Measurements from ENCODE around the gene ZNF550. TPM values are rescaled to one million over a fixed set of nuclear protein-coding genes. Genes with fewer than 3 reads are reported as not detected.
"Not testable (repeated sequence)": the region's sequence is repeated elsewhere in the genome, so short reads cannot be mapped to it uniquely, and the experiment has no call there.

ZNF550 gene
- total RNA-seq, 1 donor from 2014 or later, result 8.6 TPM

DNA sequence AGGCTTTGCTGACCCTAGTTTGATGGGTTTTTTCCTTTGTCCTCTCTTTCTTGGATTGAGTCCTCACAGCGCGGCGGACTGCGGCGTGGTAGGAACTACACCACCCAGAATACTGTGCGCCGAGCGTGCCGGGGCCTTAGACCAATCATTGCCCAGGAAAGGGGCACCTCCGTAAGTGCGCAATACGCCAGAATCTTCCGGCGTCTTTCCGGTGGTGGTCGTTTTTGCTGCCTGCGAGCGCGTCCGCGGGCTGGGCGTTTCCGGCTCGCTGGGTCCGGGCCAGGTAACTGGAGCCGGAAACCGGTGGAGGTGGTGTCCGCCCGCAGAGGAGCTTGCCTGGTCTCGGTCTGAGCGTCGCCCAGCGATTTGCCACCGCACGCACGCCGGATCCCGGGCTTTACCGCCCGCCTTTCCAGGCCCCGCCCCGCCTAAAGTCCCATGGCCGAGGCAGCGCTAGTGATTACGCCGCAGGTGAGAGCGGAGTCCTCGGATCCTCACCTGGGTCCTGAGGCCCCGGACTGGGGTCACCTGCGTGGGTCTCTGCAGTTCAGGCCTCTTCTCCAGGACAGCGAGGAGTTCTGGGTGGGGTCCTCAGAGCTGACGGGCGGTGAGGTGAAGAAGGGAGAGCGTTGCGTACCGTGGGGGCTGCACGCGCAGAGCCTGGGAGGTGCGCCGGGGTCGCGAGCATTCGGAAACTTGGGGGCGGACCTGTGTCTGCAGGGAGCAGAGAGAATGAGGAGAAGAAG, 32.4 kb downstream of the ZNF550 start, which contains the start of gene ZNF549:
ZNF549 (plus strand) TSS at position 221 of the 746 bp plus-strand sequence; CDS start at position 439, 218 bp downstream.
- Mint-ChIP-seq H3K36me3 (ENCODE audit: low read depth) (peaks cover 25% of the 10 kb centered on the region), H3K27me3 (ENCODE audit: low read depth) (no peaks in the 10 kb centered on the region), H3K4me3 (ENCODE audit: unreplicated experiment) (peak within 1 kb of the TSS; percentile 95), H3K27ac (ENCODE audit: unreplicated experiment) (peak within 1 kb of the TSS; percentile 78), H3K4me1 (ENCODE audit: low read depth) (peaks cover 19% of the 10 kb centered on the region), H3K9me3 (ENCODE audit: low read depth) (peaks cover 30% of the 10 kb centered on the region)
- TF ChIP-seq, protein P1, sequence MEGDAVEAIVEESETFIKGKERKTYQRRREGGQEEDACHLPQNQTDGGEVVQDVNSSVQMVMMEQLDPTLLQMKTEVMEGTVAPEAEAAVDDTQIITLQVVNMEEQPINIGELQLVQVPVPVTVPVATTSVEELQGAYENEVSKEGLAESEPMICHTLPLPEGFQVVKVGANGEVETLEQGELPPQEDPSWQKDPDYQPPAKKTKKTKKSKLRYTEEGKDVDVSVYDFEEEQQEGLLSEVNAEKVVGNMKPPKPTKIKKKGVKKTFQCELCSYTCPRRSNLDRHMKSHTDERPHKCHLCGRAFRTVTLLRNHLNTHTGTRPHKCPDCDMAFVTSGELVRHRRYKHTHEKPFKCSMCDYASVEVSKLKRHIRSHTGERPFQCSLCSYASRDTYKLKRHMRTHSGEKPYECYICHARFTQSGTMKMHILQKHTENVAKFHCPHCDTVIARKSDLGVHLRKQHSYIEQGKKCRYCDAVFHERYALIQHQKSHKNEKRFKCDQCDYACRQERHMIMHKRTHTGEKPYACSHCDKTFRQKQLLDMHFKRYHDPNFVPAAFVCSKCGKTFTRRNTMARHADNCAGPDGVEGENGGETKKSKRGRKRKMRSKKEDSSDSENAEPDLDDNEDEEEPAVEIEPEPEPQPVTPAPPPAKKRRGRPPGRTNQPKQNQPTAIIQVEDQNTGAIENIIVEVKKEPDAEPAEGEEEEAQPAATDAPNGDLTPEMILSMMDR (IDR thresholded peaks at IDR 0.05), result no peak
- peak; percentile 97 for DNase-seq (ENCODE audit: low spot score)

DNA sequence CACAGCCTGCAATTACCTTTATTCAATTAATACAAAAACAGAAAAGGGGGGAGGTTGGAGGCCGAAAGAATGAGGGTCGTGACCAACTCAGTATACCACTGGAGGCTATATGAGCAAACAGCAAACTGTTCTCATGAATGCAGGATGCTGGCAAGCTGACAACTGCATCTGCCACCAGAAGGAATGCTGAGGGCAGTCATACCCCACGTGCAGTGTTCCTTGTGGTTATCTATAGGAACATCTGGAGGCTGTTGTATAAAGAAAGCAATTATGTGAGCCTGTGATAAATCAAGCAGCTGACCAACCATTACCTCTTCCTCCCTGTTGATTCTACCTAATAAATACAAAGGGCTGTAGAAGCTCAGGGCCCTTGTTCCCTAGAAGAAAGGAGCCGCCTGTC, 41.6 kb downstream of the ZNF550 start:
- H3K27ac Mint-ChIP-seq (ENCODE audit: unreplicated experiment); H3K4me3 Mint-ChIP-seq (ENCODE audit: unreplicated experiment); DNase-seq (ENCODE audit: low spot score); H3K27me3 Mint-ChIP-seq (ENCODE audit: low read depth); H3K4me1 Mint-ChIP-seq (ENCODE audit: low read depth): not testable (repeated sequence)
- H3K9me3 Mint-ChIP-seq (ENCODE audit: low read depth), result peaks cover 50% of the 10 kb centered on the region
- H3K36me3 Mint-ChIP-seq (ENCODE audit: low read depth), result peaks cover 35% of the 10 kb centered on the region

DNA sequence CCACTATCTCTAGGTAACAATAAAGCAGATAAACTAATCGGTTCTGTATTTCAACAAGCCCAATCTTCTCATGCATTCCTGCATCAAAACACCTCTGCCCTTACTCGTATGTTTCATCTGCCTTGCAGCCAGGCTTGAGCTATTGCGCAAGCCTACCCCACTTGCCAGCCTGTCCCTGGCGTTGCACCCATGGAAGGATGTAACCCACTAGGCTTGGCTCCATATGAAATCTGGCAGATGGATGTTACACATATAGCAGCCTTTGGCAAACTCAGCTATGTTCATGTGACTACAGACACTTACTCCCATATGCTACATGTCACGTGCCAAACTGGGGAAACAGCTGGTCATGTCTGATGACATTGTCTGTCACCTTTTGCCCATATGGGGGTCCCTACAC, 44.4 kb downstream of the ZNF550 start:
- Mint-ChIP-seq H3K27ac (ENCODE audit: unreplicated experiment) (no peak overlapping the region), H3K4me1 (ENCODE audit: low read depth) (no peaks in the 10 kb centered on the region), H3K9me3 (ENCODE audit: low read depth) (peaks cover 62% of the 10 kb centered on the region), H3K36me3 (ENCODE audit: low read depth) (peaks cover 47% of the 10 kb centered on the region), H3K27me3 (ENCODE audit: low read depth) (no peaks in the 10 kb centered on the region), H3K4me3 (ENCODE audit: unreplicated experiment) (no peak overlapping the region)
- TF ChIP-seq, protein P1 (IDR thresholded peaks at IDR 0.05), result no peak
- no peak for DNase-seq (ENCODE audit: low spot score)

DNA sequence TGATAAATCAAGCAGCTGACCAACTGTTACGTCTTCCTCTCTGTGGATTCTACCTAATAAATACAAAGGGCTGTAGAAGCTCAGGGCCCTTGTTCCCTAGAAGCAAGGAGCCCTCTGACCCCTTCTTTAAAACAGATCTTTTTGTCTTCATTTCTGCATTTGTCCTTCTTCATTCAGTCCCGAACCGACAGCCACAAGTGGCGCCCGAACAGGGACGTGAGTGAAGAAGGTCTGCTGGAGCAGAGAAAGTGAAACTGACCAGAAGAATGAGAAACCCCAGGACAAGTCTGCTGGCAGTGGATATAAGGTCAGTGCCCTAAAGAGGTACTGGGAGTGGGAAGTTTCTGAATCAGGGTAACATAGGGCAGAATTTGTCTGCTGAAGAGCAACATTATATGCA, 46.8 kb downstream of the ZNF550 start:
- H3K9me3 Mint-ChIP-seq (ENCODE audit: low read depth), result peaks cover 74% of the 10 kb centered on the region
- peaks cover 65% of the 10 kb centered on the region for H3K36me3 Mint-ChIP-seq (ENCODE audit: low read depth)
- TF ChIP-seq, protein P1 (IDR thresholded peaks at IDR 0.05), result no peak
- H3K4me3 Mint-ChIP-seq (ENCODE audit: unreplicated experiment), result no peak overlapping the region
- no peak overlapping the region for H3K27ac Mint-ChIP-seq (ENCODE audit: unreplicated experiment)
- DNase-seq (ENCODE audit: low spot score), result no peak
- H3K4me1 Mint-ChIP-seq (ENCODE audit: low read depth), result no peaks in the 10 kb centered on the region
- H3K27me3 Mint-ChIP-seq (ENCODE audit: low read depth), result no peaks in the 10 kb centered on the region

DNA sequence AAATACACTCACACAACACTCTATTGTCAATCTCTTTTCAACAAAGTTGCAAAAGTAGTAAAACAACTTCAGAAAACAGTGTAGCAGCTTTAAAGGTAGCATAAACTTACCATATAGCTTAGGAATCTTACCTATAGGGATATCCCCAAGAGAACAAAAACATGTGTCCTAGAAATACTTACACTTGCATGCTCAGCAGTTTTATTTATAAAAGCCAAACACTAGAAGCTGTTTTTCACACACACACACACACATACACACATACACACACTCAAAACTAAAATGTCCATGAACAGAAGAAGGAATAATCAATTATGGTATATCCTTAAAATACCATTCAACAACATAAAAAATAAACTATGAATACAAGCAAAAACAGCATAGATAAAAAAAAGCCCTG, 48.2 kb downstream of the ZNF550 start:
- TF ChIP-seq, protein P1 (IDR thresholded peaks at IDR 0.05), result no peak
- Mint-ChIP-seq H3K27ac (ENCODE audit: unreplicated experiment) (no peak overlapping the region), H3K4me1 (ENCODE audit: low read depth) (no peaks in the 10 kb centered on the region), H3K36me3 (ENCODE audit: low read depth) (peaks cover 74% of the 10 kb centered on the region), H3K9me3 (ENCODE audit: low read depth) (peaks cover 71% of the 10 kb centered on the region), H3K4me3 (ENCODE audit: unreplicated experiment) (no peak overlapping the region), H3K27me3 (ENCODE audit: low read depth) (no peaks in the 10 kb centered on the region)
- no peak for DNase-seq (ENCODE audit: low spot score)

DNA sequence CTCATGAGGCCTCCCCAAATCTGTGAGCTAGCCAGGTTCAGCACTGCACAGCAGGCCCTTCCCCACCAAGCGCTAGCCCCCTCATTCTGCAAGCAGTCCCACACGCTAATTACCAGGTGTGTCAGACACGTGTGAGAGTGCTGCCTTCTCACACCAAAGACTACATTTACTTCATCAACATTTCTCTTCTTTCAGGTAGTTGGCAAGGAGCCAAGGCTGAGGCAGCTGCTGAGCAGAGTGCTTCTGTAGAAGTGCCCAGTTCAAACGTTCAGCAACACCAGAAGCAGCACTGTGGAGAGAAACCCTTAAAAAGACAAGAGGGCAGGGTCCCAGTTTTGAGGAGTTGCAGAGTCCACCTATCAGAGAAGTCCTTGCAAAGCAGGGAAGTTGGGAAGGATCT, 53.5 kb downstream of the ZNF550 start:
- H3K4me1 Mint-ChIP-seq (ENCODE audit: low read depth), result peaks cover 3% of the 10 kb centered on the region
- DNase-seq (ENCODE audit: low spot score), result no peak
- peaks cover 78% of the 10 kb centered on the region for H3K36me3 Mint-ChIP-seq (ENCODE audit: low read depth)
- H3K27me3 Mint-ChIP-seq (ENCODE audit: low read depth), result no peaks in the 10 kb centered on the region
- no peak overlapping the region for H3K4me3 Mint-ChIP-seq (ENCODE audit: unreplicated experiment)
- no peak overlapping the region for H3K27ac Mint-ChIP-seq (ENCODE audit: unreplicated experiment)
- peaks cover 65% of the 10 kb centered on the region for H3K9me3 Mint-ChIP-seq (ENCODE audit: low read depth)
- TF ChIP-seq, protein P1 (IDR thresholded peaks at IDR 0.05), result no peak

DNA sequence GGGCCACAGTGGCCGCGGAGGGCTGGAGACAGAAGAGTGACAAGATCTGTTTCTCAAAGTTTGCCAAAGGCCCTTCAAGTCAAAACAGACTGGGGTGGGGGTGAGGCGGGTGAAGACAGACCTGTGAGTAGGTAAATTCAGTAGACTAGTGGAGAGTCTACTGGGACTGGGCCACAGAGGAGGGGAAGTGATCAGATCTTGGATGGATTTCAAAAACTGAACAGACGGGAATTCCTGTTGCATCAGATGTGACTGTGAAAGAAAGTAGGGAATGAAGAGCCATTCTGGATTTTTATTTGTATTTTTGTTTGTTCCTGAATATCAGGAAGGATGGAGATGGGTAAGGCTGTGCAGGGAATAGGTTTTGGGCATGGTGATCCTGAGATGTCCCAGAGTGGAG, 59.3 kb downstream of the ZNF550 start:
- peak overlapping the region; percentile 85 for H3K27ac Mint-ChIP-seq (ENCODE audit: unreplicated experiment)
- peaks cover 64% of the 10 kb centered on the region for H3K9me3 Mint-ChIP-seq (ENCODE audit: low read depth)
- not testable (repeated sequence) for H3K27me3 Mint-ChIP-seq (ENCODE audit: low read depth); DNase-seq (ENCODE audit: low spot score)
- H3K36me3 Mint-ChIP-seq (ENCODE audit: low read depth), result peaks cover 48% of the 10 kb centered on the region
- peaks cover 16% of the 10 kb centered on the region for H3K4me1 Mint-ChIP-seq (ENCODE audit: low read depth)
- peak overlapping the region; percentile 77 for H3K4me3 Mint-ChIP-seq (ENCODE audit: unreplicated experiment)
